Pancreas (tissue), 10 donors: ENCODE results near the gene CST3. TPM values are rescaled to one million over a fixed set of nuclear protein-coding genes. Genes with fewer than 3 reads are reported as not detected.

ENCODE experiments used
- ATAC-seq, 4 donors: fragments of 200-7000 bp; cut with Tn5 transposase; one replicate each; pipeline versions ENCODE4 v1.8.0 to v1.9.1; 2020; ENCODE audit warnings: mild to moderate bottlenecking in 4 of 4, moderate library complexity in 4 of 4
- DNase-seq, 6 donors: peaks; one replicate each; pipeline ENCODE4 v3.0.0-alpha.2; 2020
- FAIRE-seq: peaks from 2 replicates; lab custom pipeline; 2012; peaks lifted over from hg19 to GRCh38; lab: Jason Lieb, UNC
- H3K27ac ChIP-seq, 4 donors: fragments of 200-600 bp; sonication (generic); 1 replicate in 3 of 4; 2 replicates in 1 of 4; pipeline versions ENCODE4 v1.5.0 to v1.8.0; 2020
- H3K27me3 ChIP-seq, 4 donors: fragments of 200-600 bp; one replicate each; pipeline ENCODE4 v1.8.0; 2021
- H3K36me3 ChIP-seq, 3 donors: fragments of 200-600 bp; sonication (generic) in 1 of 3; one replicate each; pipeline versions ENCODE4 v1.5.0 to v1.8.0; 2020 to 2021
- H3K4me1 ChIP-seq, 3 donors: fragments of 200-600 bp; one replicate each; pipeline ENCODE4 v1.8.0; 2021
- H3K4me3 ChIP-seq, 4 donors: fragments of 200-600 bp; sonication (generic) in 2 of 4; one replicate each; pipeline versions ENCODE4 v1.5.0 to v1.8.0; 2020 to 2021
- H3K9me3 ChIP-seq, 4 donors: fragments of 200-600 bp; one replicate each; pipeline ENCODE4 v1.8.0; 2021
- CTCF ChIP-seq, 4 donors: fragments of 200-600 bp; sonication (generic) in 3 of 4; IDR thresholded peaks; one replicate each; pipeline versions ENCODE4 v1.5.0 to v1.8.0; 2021; ENCODE audit warnings: antibody characterized with exemption in 4 of 4
- WGBS, 2 donors: extraction: QIAGEN DNeasy Blood & Tissue Kit; methylation state at CpG; one replicate each; pipeline ENCODE4 v1.1.7; 2013; 5-methylcytosine and 5-hydroxymethylcytosine counted together
- intact Hi-C, 3 donors: fragments of 100-400 bp; cut with DNase I; formaldehyde crosslinking; loops; one replicate each; pipeline versions ENCODE4 v1.11.1 to v1.14.2; 2022
- polyA plus RNA-seq, 2 donors: library from polyadenylated mRNA; stranded (reverse); fragments of 200-250 nt; gene quantifications; one replicate each; pipeline ENCODE4 v1.2.3, GENCODE V29; 2013
- total RNA-seq, 6 donors: library from RNA; stranded (reverse); fragmentation: NEBNext Ultra II Directional in 4 of 6; extraction: Animal tissue kit (Norgen Biotek cat#: 25700) in 4 of 6; gene quantifications; one replicate each; pipeline versions ENCODE4 v1.2.1 to v1.2.4, GENCODE V29; 2021 to 2023
- donor health status: healthy with polysubstance abuse.
- donor health status: DM: no; HTN: no; CAD: no; lungs with moderate emphysema.
- donor health status: DM: no; HTN: no; CAD: no.
- donor health status: control.
- donor health status: control.
- donor health status: Bipolar disorder and iron deficiency.
- donor health status: DM: yes; HTN: yes; CAD: no.
- donor health status: DM: no; HTN: no; CAD: no.
- donor health status: DM: no; HTN: no; CAD: no.
- donor health status: DM: yes; HTN: yes; CAD: no.

The CST3 gene
- total and polyA plus RNA-seq, 8 donors, result 201 to 445 (median 264) TPM

DNA sequence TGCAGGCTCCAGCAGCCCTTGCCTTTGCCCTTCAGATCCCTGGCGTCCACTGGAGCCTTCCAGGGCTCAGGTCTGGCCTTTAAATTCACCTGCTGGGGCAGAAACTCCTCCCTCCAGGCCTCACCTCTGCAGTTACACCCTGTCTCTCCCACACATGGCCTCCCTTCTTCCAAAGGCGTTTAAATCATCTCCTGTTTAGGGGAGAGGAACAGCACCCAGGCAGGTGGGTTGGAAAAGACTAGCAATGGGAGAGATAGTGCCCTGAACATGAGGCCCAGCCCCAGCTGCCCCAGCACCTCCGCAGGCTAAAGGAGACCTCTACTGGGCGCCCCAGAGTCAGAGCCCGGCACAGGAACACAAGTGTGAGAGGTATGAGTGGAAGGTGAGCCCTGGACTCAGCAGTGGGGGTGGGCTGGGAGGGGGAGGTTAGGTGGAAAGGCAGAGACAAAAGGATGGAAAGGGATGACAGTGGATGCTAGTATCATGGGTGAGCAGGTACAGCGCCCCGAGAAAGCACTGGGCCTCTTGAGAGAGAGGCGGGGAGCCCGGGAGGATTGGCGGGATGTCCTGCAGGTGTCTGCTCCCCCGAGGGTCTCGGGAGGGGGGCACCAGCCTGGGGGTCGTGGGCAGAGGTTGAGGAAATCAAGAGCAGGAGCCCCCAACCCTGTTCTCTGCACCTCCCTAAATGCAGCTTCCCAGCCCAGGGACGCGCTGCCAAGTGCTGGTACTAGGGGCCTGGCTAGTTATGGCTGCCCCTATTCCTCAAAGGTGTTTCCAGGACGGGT is 31.7 kb downstream of the CST3 start, which contains the start of gene CST9:
Gene CST9 (minus strand): TSS at position 51 of the 785 bp plus-strand sequence. CDS start 53 bp downstream, outside the sequence.
- H3K36me3 ChIP-seq, result no peaks in the 10 kb centered on the region
- H3K27ac ChIP-seq, result no peak within 1 kb of the TSS
- DNase-seq, result peak in 1 of 6 donors; percentile 57
- intact Hi-C loops, result loop anchor here in 2 of 3 donors (5.0 to 10.0 kb wide), 2 partner anchors 161 to 164 kb away; no protein-coding TSS in a partner anchor
- ATAC-seq, result peak in 1 of 4 donors; percentile 14
- H3K4me1 ChIP-seq, result no peaks in the 10 kb centered on the region
- H3K4me3 ChIP-seq, result no peak within 1 kb of the TSS
- FAIRE-seq, result no peak
- no peaks in the 10 kb centered on the region for H3K27me3 ChIP-seq
- TF ChIP-seq CTCF (IDR thresholded peaks at IDR 0.05), result no peak
- WGBS, 2 donors, result 38 to 39% methylated on average over 16 of the region's 16 CpGs
- no peaks in the 10 kb centered on the region for H3K9me3 ChIP-seq

DNA sequence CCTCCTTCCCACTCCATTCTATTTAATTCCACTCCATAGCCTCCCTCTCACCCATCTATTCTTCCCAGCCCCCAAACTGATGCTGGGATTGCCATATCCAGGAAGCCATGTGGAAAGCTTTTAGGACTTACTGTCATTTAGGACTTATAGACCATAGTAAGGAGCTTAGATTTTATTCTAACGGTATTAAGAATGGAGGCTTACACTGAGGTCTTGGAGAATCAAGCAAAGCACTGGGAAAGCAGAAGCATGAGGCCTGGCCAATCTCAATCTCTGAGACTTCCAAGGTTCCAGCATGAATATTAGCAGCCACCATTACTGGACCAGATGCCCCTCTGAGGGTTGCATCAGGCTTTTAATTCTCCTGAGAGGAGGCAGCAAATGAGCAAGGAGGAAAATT is 33.4 kb downstream of the CST3 start:
- DNase-seq, result no peak
- ATAC-seq, result no peak
- no peak for FAIRE-seq
- H3K4me1 ChIP-seq, result no peaks in the 10 kb centered on the region
- no peaks in the 10 kb centered on the region for H3K36me3 ChIP-seq
- intact Hi-C loops, result loop anchor here in 1 of 3 donors (10.0 kb wide), 1 partner anchor 160 kb away; no protein-coding TSS in a partner anchor
- no peaks in the 10 kb centered on the region for H3K27me3 ChIP-seq
- no peak overlapping the region for H3K4me3 ChIP-seq
- H3K9me3 ChIP-seq, result no peaks in the 10 kb centered on the region
- no peak overlapping the region for H3K27ac ChIP-seq
- no peak for TF ChIP-seq CTCF (IDR thresholded peaks at IDR 0.05)
- WGBS, 2 donors, result 49 to 76% methylated on average over 1 of the region's 1 CpG

GRCh38 chr20:23603321-23603720 is 34.4 kb downstream of the CST3 start:
- peak in 1 of 6 donors; percentile 16 for DNase-seq
- FAIRE-seq, result no peak
- 75 to 80% methylated on average over 4 of the region's 4 CpGs for WGBS, 2 donors
- no peak for TF ChIP-seq CTCF (IDR thresholded peaks at IDR 0.05)
- H3K4me1 ChIP-seq, result no peaks in the 10 kb centered on the region
- ATAC-seq, result no peak
- H3K27ac ChIP-seq, result no peak overlapping the region
- intact Hi-C loops, result loop anchor here in 1 of 3 donors (10.0 kb wide), 1 partner anchor 159 kb away; no protein-coding TSS in a partner anchor
- H3K36me3 ChIP-seq, result no peaks in the 10 kb centered on the region
- no peaks in the 10 kb centered on the region for H3K27me3 ChIP-seq
- no peak overlapping the region for H3K4me3 ChIP-seq
- no peaks in the 10 kb centered on the region for H3K9me3 ChIP-seq

DNA sequence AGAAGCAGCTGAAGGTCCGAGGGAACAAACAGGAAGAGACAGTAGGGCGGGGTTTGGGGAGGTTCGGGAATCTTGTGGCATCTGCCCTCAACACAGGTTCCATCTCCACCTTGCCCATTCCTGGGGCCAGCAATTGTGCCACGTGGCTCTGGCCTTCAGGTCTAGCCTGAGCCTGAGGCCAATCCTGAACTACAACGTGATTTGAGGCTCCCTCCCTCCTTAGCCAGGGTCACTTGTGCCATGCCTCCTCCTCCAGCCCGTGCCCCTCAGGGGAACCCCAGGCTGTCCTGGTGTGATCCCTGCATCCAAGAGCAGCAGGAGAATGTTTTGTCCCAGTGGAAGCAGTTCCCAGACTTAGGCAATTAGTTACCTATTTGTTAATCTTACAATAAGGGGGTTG is 35.1 kb downstream of the CST3 start:
- H3K36me3 ChIP-seq, result no peaks in the 10 kb centered on the region
- H3K27me3 ChIP-seq, result no peaks in the 10 kb centered on the region
- intact Hi-C loops, result loop anchor here in 1 of 3 donors (10.0 kb wide), 1 partner anchor 158 kb away; no protein-coding TSS in a partner anchor
- FAIRE-seq, result no peak
- H3K27ac ChIP-seq, result no peak overlapping the region
- ATAC-seq, result no peak
- 52 to 56% methylated on average over 6 of the region's 6 CpGs for WGBS, 2 donors
- TF ChIP-seq CTCF (IDR thresholded peaks at IDR 0.05), result no peak
- no peak overlapping the region for H3K4me3 ChIP-seq
- H3K4me1 ChIP-seq, result no peaks in the 10 kb centered on the region
- peak in 1 of 6 donors; percentile 27 for DNase-seq
- no peaks in the 10 kb centered on the region for H3K9me3 ChIP-seq
